Activated CD4-positive, CD25-positive, alpha-beta regulatory T cell treated with anti-CD3 and anti-CD28 coated beads, Interleukin-2, amount 50 U/mL, for 72 hours (primary cell): Measurements from ENCODE around the gene BTBD17.

Experiments
- DNase-seq: peaks from one replicate; pipeline ENCODE4 v3.0.0; 2021

The BTBD17 gene

GRCh38 chr17:74386386-74386785 is 24.7 kb upstream of the BTBD17 start:
- DNase-seq = no peak

GRCh38 chr17:74385201-74385600 is 23.5 kb upstream of the BTBD17 start:
- no peak for DNase-seq

GRCh38 chr17:74383141-74383540 is 21.5 kb upstream of the BTBD17 start:
- no peak for DNase-seq

GRCh38 chr17:74380959-74381808 is 19.5 kb upstream of the BTBD17 start:
- DNase-seq = no peak

GRCh38 chr17:74380086-74380958 is 18.7 kb upstream of the BTBD17 start:
- no peak for DNase-seq

GRCh38 chr17:74379495-74380085 is 17.9 kb upstream of the BTBD17 start:
- peak; percentile 92 for DNase-seq

- no peak for DNase-seq
Measured at GRCh38 chr17:74374858-74375257, 13.2 kb upstream of the BTBD17 start.

- DNase-seq = no peak
Measured at GRCh38 chr17:74373838-74374606, 12.4 kb upstream of the BTBD17 start.

GRCh38 chr17:74372426-74372825 is 10.8 kb upstream of the BTBD17 start:
- no peak for DNase-seq

GRCh38 chr17:74371653-74372147 is 10.0 kb upstream of the BTBD17 start:
- no peak for DNase-seq

GRCh38 chr17:74369665-74370490 is 8.2 kb upstream of the BTBD17 start:
- no peak for DNase-seq

GRCh38 chr17:74369221-74369620 is 7.6 kb upstream of the BTBD17 start:
- DNase-seq = no peak

GRCh38 chr17:74368341-74369081 is 6.8 kb upstream of the BTBD17 start:
- peak; percentile 79 for DNase-seq

- DNase-seq = no peak
Measured at GRCh38 chr17:74367206-74367605, 5.5 kb upstream of the BTBD17 start, which contains the start of gene GPR142. Gene GPR142, plus strand, starts transcription at chr17:74367506. Its CDS starts 2,035 bp downstream, at chr17:74369541.

GRCh38 chr17:74362810-74363498 is 1.3 kb upstream of the BTBD17 start:
- no peak for DNase-seq

GRCh38 chr17:74362069-74362405 is 369 bp upstream of the BTBD17 start:
- DNase-seq = no peak

- DNase-seq = no peak
Measured at GRCh38 chr17:74360899-74361229, 804 bp downstream of the BTBD17 start.

GRCh38 chr17:74359916-74360315 is 1.8 kb downstream of the BTBD17 start:
- DNase-seq = no peak

- no peak for DNase-seq
Measured at GRCh38 chr17:74358697-74359096, 3.0 kb downstream of the BTBD17 start.

GRCh38 chr17:74357466-74357809 is 4.2 kb downstream of the BTBD17 start:
- DNase-seq = no peak
